Measurements from ENCODE around the gene SPATS2. TPM values are rescaled to one million over a fixed set of nuclear protein-coding genes. Genes with fewer than 3 reads are reported as not detected.
A peak's percentile ranks its signal among the peaks of the same experiment; 100 is the strongest.
"Not testable (repeated sequence)": the region's sequence is repeated elsewhere in the genome, so short reads cannot be mapped to it uniquely, and the experiment has no call there.

The SPATS2 gene
- 10 to 100 TPM; 14.6 to 18.4 (median 15.4) TPM for total RNA-seq
- total RNA-seq (2013), result 9.9 TPM

DNA sequence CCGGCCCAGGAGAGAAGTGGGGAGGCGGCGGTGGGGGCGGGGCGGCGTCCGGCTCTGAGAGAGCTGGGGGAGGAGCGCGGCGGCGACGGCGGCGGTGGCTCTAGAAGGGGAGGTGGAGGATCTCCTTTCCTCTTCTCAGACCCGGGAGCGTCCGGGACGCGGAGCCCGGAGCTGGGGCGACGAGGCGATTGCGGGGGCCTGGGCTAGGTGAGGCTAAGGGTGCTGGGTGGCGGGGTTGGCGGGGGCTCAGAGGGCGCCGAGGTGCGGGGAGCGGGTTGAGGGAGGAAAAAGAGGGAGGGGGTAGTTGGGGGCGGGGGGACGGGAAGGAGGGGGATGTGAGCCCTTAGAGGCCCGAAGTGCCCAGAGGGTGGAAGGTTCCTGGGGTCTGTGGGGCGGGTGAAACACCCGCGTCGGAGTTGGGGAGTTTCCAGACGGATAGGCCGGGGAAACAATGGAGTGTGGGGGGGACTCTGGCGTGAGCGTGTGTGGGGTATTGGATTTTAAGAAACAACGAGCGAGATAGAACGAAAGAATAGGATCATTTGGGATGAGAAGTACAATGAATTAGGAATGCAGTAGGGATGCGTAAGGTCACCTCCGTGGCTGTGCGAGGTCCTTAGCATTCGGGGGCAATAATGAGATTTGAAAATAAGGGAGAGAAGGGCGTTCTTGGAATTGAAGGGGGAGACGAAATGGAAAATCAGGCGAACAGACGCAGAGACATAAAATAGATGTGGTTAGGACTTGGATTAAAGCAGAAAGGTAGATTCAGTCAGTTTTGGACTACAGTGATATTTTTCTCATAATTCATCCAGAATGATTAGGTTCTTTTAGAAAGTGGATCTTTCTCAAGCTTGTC, at the start of gene SPATS2:
Gene SPATS2, plus strand, starts transcription at position 82 of the 859 bp plus-strand sequence. CDS start 93,551 bp downstream, outside the sequence.
- no peaks in the 10 kb centered on the region for H3K27me3 ChIP-seq (ENCODE audit: control insufficient read depth, insufficient read depth, low read length)
- no peaks in the 10 kb centered on the region for H3K36me3 Mint-ChIP-seq

DNA sequence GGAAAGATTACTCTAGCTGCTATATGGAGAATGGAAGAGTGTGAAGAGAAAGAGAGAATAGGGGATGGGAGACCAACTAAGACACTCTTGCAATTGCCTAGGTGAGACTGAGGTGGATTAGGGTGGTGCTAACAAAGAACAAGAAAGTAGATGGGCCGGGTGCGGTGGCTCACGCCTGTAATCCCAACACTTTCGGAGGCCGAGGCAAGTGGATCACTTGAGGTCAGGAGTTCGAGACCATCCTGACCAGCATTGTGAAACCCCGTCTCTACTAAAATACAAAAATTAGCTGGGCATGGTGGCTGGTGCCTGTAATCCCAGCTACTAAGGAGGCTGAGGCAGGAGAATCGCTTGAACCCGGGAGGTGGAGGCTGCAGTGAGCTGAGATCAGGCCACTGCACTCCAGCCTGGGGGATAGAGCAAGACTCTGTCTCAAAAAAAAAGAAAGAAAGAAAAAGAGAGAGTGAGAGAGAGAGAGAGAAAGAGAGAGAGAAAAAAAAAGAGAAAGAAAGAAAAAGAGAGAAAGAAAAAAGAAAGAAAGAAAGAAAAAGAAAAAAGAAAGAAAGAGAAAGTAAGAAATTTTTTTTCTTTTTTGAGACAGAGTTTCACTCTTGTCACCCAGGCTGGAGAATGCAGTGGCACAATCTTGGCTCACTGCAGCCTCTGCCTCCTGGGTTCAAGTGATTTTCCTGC, 46.7 kb upstream of the SPATS2 start:
- H3K9me3 Mint-ChIP-seq; H3K27ac ChIP-seq (ENCODE audit: low read length); H3K27me3 Mint-ChIP-seq (ENCODE audit: low read depth in 2 of 2); H3K4me3 ChIP-seq (ENCODE audit: low read length); H3K9me3 ChIP-seq (ENCODE audit: control insufficient read depth, insufficient read depth, low read length); H3K36me3 Mint-ChIP-seq; intact Hi-C loops (cut with micrococcal nuclease); H3K27ac Mint-ChIP-seq; H3K36me3 ChIP-seq (ENCODE audit: control insufficient read depth, insufficient read depth, low read length); H3K27me3 ChIP-seq (ENCODE audit: control insufficient read depth, insufficient read depth, low read length); DNase-seq; ATAC-seq: not testable (repeated sequence)
- 97% methylated on average over 9 of the region's 9 CpGs for WGBS (ENCODE audit: insufficient coverage)
- peaks cover 16% of the 10 kb centered on the region for H3K4me1 ChIP-seq (ENCODE audit: control insufficient read depth, insufficient read depth, low read length)
- Mint-ChIP-seq H3K4me3 (peak overlapping the region; percentile 2), H3K4me1 (peaks cover 11 to 18% of the 10 kb centered on the region in 2 donors)

More for the DNA sequence above, at the start of gene SPATS2:
- intact Hi-C loops (cut with micrococcal nuclease), result no loop called here
- peak; percentile 59 to 76 for DNase-seq
- peak within 1 kb of the TSS; percentile 95 for H3K4me3 ChIP-seq (ENCODE audit: low read length)
- Mint-ChIP-seq H3K27ac (peak within 1 kb of the TSS; percentile 78 to 91), H3K27me3 (ENCODE audit: low read depth in 2 of 2) (no peaks in the 10 kb centered on the region), H3K9me3 (no peaks in the 10 kb centered on the region), H3K4me3 (peak within 1 kb of the TSS; percentile 84), H3K4me1 (peaks cover 25 to 33% of the 10 kb centered on the region in 2 donors)
- WGBS (ENCODE audit: insufficient coverage), result 3% methylated on average over 51 of the region's 52 CpGs
- no peaks in the 10 kb centered on the region for H3K36me3 ChIP-seq (ENCODE audit: control insufficient read depth, insufficient read depth, low read length)
- H3K4me1 ChIP-seq (ENCODE audit: control insufficient read depth, insufficient read depth, low read length), result peaks cover 13% of the 10 kb centered on the region
- ATAC-seq, result peak in 1 of 3 donors; percentile 23
- peak within 1 kb of the TSS; percentile 90 for H3K27ac ChIP-seq (ENCODE audit: low read length)
- TF ChIP-seq, protein P1, sequence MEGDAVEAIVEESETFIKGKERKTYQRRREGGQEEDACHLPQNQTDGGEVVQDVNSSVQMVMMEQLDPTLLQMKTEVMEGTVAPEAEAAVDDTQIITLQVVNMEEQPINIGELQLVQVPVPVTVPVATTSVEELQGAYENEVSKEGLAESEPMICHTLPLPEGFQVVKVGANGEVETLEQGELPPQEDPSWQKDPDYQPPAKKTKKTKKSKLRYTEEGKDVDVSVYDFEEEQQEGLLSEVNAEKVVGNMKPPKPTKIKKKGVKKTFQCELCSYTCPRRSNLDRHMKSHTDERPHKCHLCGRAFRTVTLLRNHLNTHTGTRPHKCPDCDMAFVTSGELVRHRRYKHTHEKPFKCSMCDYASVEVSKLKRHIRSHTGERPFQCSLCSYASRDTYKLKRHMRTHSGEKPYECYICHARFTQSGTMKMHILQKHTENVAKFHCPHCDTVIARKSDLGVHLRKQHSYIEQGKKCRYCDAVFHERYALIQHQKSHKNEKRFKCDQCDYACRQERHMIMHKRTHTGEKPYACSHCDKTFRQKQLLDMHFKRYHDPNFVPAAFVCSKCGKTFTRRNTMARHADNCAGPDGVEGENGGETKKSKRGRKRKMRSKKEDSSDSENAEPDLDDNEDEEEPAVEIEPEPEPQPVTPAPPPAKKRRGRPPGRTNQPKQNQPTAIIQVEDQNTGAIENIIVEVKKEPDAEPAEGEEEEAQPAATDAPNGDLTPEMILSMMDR (IDR thresholded peaks at IDR 0.05), result no peak
- no peaks in the 10 kb centered on the region for H3K9me3 ChIP-seq (ENCODE audit: control insufficient read depth, insufficient read depth, low read length)

GRCh38 chr12:49322367-49322707, 44.9 kb upstream of the SPATS2 start:
- H3K9me3 ChIP-seq (ENCODE audit: control insufficient read depth, insufficient read depth, low read length), result no peaks in the 10 kb centered on the region
- WGBS (ENCODE audit: insufficient coverage), result 48% methylated on average over 9 of the region's 12 CpGs
- peaks cover 0 to 5% of the 10 kb centered on the region in 2 donors for H3K27me3 Mint-ChIP-seq (ENCODE audit: low read depth in 2 of 2)
- H3K4me1 ChIP-seq (ENCODE audit: control insufficient read depth, insufficient read depth, low read length), result peaks cover 16% of the 10 kb centered on the region
- intact Hi-C loops (cut with micrococcal nuclease), result loop anchor here (2.0 kb wide), 1 partner anchor 14 kb away; the partner anchor contains the start of gene C1QL4
- H3K27ac ChIP-seq (ENCODE audit: low read length), result no peak overlapping the region
- no peaks in the 10 kb centered on the region for H3K36me3 Mint-ChIP-seq
- H3K27me3 ChIP-seq (ENCODE audit: control insufficient read depth, insufficient read depth, low read length), result no peaks in the 10 kb centered on the region
- DNase-seq (no peak), ATAC-seq (no peak)
- TF ChIP-seq, protein P1 (IDR thresholded peaks at IDR 0.05), result no peak
- peaks cover 11 to 18% of the 10 kb centered on the region in 2 donors for H3K4me1 Mint-ChIP-seq
- peak overlapping the region; percentile 77 to 86 for H3K27ac Mint-ChIP-seq
- no peaks in the 10 kb centered on the region for H3K9me3 Mint-ChIP-seq
- no peaks in the 10 kb centered on the region for H3K36me3 ChIP-seq (ENCODE audit: control insufficient read depth, insufficient read depth, low read length)
- peak overlapping the region; percentile 89 for H3K4me3 Mint-ChIP-seq
- H3K4me3 ChIP-seq (ENCODE audit: low read length), result peak overlapping the region; percentile 67

Data from natural killer cell (primary cell).